HepG2 (cell line): ENCODE measurements around the gene C4B. TPM values are rescaled to one million over a fixed set of nuclear protein-coding genes. Genes with fewer than 3 reads are reported as not detected.
"Not testable (repeated sequence)": the region's sequence is repeated elsewhere in the genome, so short reads cannot be mapped to it uniquely, and the experiment has no call there.

ENCODE experiments used
- ATAC-seq: fragments of 200-7000 bp; cut with Tn5 transposase; 3 replicates; pipeline ENCODE4 v1.9.1; 2020; ENCODE audit warnings: mild to moderate bottlenecking, moderate library complexity
- Bru-seq: library from RNA; stranded (reverse); fragments of 400-500 nt; gene quantifications from one replicate; lab custom pipeline; 2021; lab: Mats Ljungman, UMichigan
- BruChase-seq, 2 experiments: library from RNA; stranded (reverse); fragments of 400-500 nt; gene quantifications; one replicate each; lab custom pipeline; 2021; lab: Mats Ljungman, UMichigan
- BruUV-seq: library from RNA; stranded (reverse); fragments of 400-500 nt; replicated peaks from 2 replicates; lab custom pipeline; 2021; lab: Mats Ljungman, UMichigan
- CTCF ChIA-PET: fragments of 300-600 bp; formaldehyde crosslinking; extraction: SDS; loops from one replicate; lab custom pipeline; 2021; ENCODE audit warnings: low total read pairs, inconsistent platforms, low intra/inter-chr PET ratio; lab: Yijun Ruan, JAX
- POLR2A ChIA-PET: fragments of 350-600 bp; sonication (Branson Sonifier 250); formaldehyde crosslinking; loops from one replicate; lab custom pipeline; 2020; ENCODE audit warnings: antibody characterized with exemption, inconsistent platforms; lab: Yijun Ruan, JAX
- DNase-seq: peaks from one replicate; pipeline ENCODE4 v3.0.0-alpha.2; 2015; ENCODE audit warnings: low spot score
- FAIRE-seq: peaks from 3 replicates; lab custom pipeline; 2011; peaks lifted over from hg19 to GRCh38; lab: Jason Lieb, UNC
- H2AFZ ChIP-seq: one replicate; pipeline ENCODE4 v1.6.1; 2011; ENCODE audit warnings: low read length, inconsistent platforms
- H3K27ac ChIP-seq: fragments of 300-600 bp; 3 replicates; pipeline ENCODE4 v1.8.0; 2011; ENCODE audit warnings: mixed run types, mild to moderate bottlenecking, mixed read lengths, low read length, inconsistent platforms; ENCODE audit not compliant: insufficient read depth; ENCODE audit errors: extremely low read length
- H3K27me3 ChIP-seq, 2 experiments: fragments of 200-600 bp in 1 of 2; 2 replicates in 1 of 2; 3 replicates in 1 of 2; pipeline versions ENCODE4 v1.6.0 to v1.8.0; 2011; ENCODE audit warnings: low read length in 2 of 2, mild to moderate bottlenecking in 2 of 2, moderate library complexity in 2 of 2, inconsistent platforms in 1 of 2; ENCODE audit not compliant: insufficient read depth in 2 of 2, control insufficient read depth in 1 of 2
- H3K36me3 ChIP-seq, 2 experiments: fragments of 200-600 bp in 1 of 2; replicated peaks in 1 of 2; 2 replicates in 1 of 2; 3 replicates in 1 of 2; pipeline versions ENCODE4 v1.5.1 to v1.8.0; 2011; ENCODE audit warnings: low read length in 2 of 2, inconsistent platforms in 1 of 2; ENCODE audit not compliant: insufficient read depth in 2 of 2, control insufficient read depth in 1 of 2
- H3K4me1 ChIP-seq: 2 replicates; pipeline ENCODE4 v1.5.1; 2012; ENCODE audit warnings: low read length, inconsistent platforms; ENCODE audit not compliant: insufficient read depth
- H3K4me2 ChIP-seq: 2 replicates; pipeline ENCODE4 v1.6.0; 2011; ENCODE audit warnings: low read depth, low read length, inconsistent platforms
- H3K4me3 ChIP-seq, 3 experiments: fragments of 200-600 bp in 1 of 3; sonication (generic), shearing (Covaris generic) in 1 of 3; replicated peaks in 1 of 3; 2 replicates each; pipeline ENCODE4 v1.5.1; 2011 to 2016; ENCODE audit warnings: low read length in 3 of 3, inconsistent platforms in 2 of 3, low read depth in 2 of 3, mild to moderate bottlenecking in 2 of 3, control low read depth in 1 of 3, mixed read lengths in 1 of 3; ENCODE audit not compliant: insufficient read depth in 1 of 3
- H3K79me2 ChIP-seq: one replicate; pipeline ENCODE4 v1.6.1; 2011; ENCODE audit warnings: low read length, inconsistent platforms; ENCODE audit not compliant: insufficient read depth
- H3K9ac ChIP-seq: 2 replicates; pipeline ENCODE4 v1.6.0; 2011; ENCODE audit warnings: mild to moderate bottlenecking, low read depth, low read length, inconsistent platforms; ENCODE audit not compliant: insufficient read depth
- H3K9me3 ChIP-seq: 2 replicates; pipeline ENCODE4 v1.5.1; 2012; ENCODE audit warnings: mild to moderate bottlenecking, low read length
- H4K20me1 ChIP-seq: 2 replicates; pipeline ENCODE4 v1.6.0; 2011; ENCODE audit warnings: inconsistent platforms, mild to moderate bottlenecking, low read length, moderate library complexity; ENCODE audit not compliant: insufficient read depth
- AGO2 ChIP-seq: fragments of 200-400 bp; formaldehyde crosslinking; optimal IDR thresholded peaks from 2 replicates; pipeline ENCODE3; 2017; ENCODE audit warnings: mild to moderate bottlenecking, low read depth, low read length, moderate library complexity
- CAMTA2 ChIP-seq: sonication (generic); formaldehyde crosslinking; IDR thresholded peaks from 2 replicates; pipeline ENCODE4 v1.4.0; 2020; ENCODE audit warnings: mild to moderate bottlenecking, missing genetic modification reagents, borderline replicate concordance
- HNF4A ChIP-seq: sonication (generic); formaldehyde crosslinking; IDR thresholded peaks from 2 replicates; pipeline ENCODE4 v1.4.0; 2020; ENCODE audit warnings: missing genetic modification reagents
- HOXD1 ChIP-seq: sonication (generic); formaldehyde crosslinking; IDR thresholded peaks from 2 replicates; pipeline ENCODE4 v1.5.0; 2020; ENCODE audit warnings: missing genetic modification reagents
- IRF2 ChIP-seq: IDR thresholded peaks from 2 replicates; pipeline ENCODE4 v1.6.1; 2018; ENCODE audit warnings: missing genetic modification reagents, missing compliant biosample characterization
- RBFOX2 ChIP-seq: fragments of 200-400 bp; formaldehyde crosslinking; IDR thresholded peaks from 2 replicates; pipeline ENCODE4 v1.6.1; 2017; ENCODE audit warnings: low read depth, mild to moderate bottlenecking, low read length
- SIN3B ChIP-seq: fragments of 150-350 bp; IDR thresholded peaks from 2 replicates; pipeline ENCODE4 v1.6.1; 2014; ENCODE audit warnings: low read length
- SOX6 ChIP-seq, 2 experiments: fragments of 450-650 bp in 1 of 2; sonication (generic) in 1 of 2; formaldehyde crosslinking in 1 of 2; IDR thresholded peaks; 2 replicates each; pipeline versions ENCODE4 v1.4.0 to v1.6.1; 2017 to 2020; ENCODE audit warnings: antibody characterized with exemption in 1 of 2, mild to moderate bottlenecking in 1 of 2, missing genetic modification reagents in 1 of 2
- SP5 ChIP-seq: IDR thresholded peaks from 2 replicates; pipeline ENCODE4 v1.6.1; 2016; ENCODE audit warnings: low read depth, borderline replicate concordance
- SRF ChIP-seq: IDR thresholded peaks from 2 replicates; pipeline ENCODE4 v1.6.1; 2011; ENCODE audit warnings: mild to moderate bottlenecking, low read depth, low read length, moderate library complexity
- U2AF2 ChIP-seq: fragments of 200-400 bp; formaldehyde crosslinking; IDR thresholded peaks from 2 replicates; pipeline ENCODE4 v1.6.1; 2017; ENCODE audit warnings: low read depth, mild to moderate bottlenecking, low read length
- ZFP82 ChIP-seq: sonication (generic); formaldehyde crosslinking; IDR thresholded peaks from 2 replicates; pipeline ENCODE4 v1.5.1; 2020; ENCODE audit warnings: mild to moderate bottlenecking, missing genetic modification reagents, borderline replicate concordance
- ZNF232 ChIP-seq: sonication (generic); formaldehyde crosslinking; IDR thresholded peaks from 2 replicates; pipeline ENCODE4 v1.4.0; 2020; ENCODE audit warnings: missing genetic modification reagents, borderline replicate concordance
- ZNF768 ChIP-seq: sonication (generic); formaldehyde crosslinking; IDR thresholded peaks from 2 replicates; pipeline ENCODE4 v1.4.0; 2020; ENCODE audit warnings: missing genetic modification reagents
- WGBS: methylation state at CpG from one replicate; pipeline ENCODE4 v1.1.6; 2017; ENCODE audit warnings: low lambda C conversion rate; 5-methylcytosine and 5-hydroxymethylcytosine counted together
- in situ Hi-C: cut with HindIII; loops from 2 replicates; pipeline ENCODE4 v1.10.0; 2017; ENCODE audit warnings: low pct_unique_long_range_greater_than_20kb; ENCODE audit not compliant: extremely low pct_ligation_motif_present
- intact Hi-C: fragments of 100-400 bp; cut with micrococcal nuclease; formaldehyde crosslinking; loops from one replicate; pipeline ENCODE4 v1.10.0; 2022; ENCODE audit not compliant: unreplicated experiment
- long read RNA-seq, 2 experiments: library from RNA in 1 of 2; library from polyadenylated mRNA in 1 of 2; stranded (forward) in 1 of 2; unstranded in 1 of 2; transcript quantifications; one replicate each; pipeline ENCODE4 v2.0.0, GENCODE V29; 2019 to 2022
- polyA minus RNA-seq, 3 experiments: library from RNA; depleted of rRNA, polyadenylated mRNA; stranded (reverse); fragments of >200 nt; gene quantifications; 2 replicates each; pipeline ENCODE4 v1.2.3, GENCODE V29; 2011; ENCODE audit warnings: low replicate concordance in 1 of 3
- polyA plus RNA-seq, 8 experiments: library from polyadenylated mRNA; depleted of rRNA in 3 of 8; stranded (reverse) in 7 of 8; unstranded in 1 of 8; fragments of >200 nt; fragmentation: Illumina TruSeq in 4 of 8; extraction: Trizol in 4 of 8; gene quantifications; 2 replicates each; pipeline versions ENCODE4 v1.2.1 to v1.2.3, GENCODE V29; 2011 to 2016; ENCODE audit warnings: low read depth in 4 of 8, missing spikeins in 1 of 8, mixed read lengths in 1 of 8; ENCODE audit not compliant: insufficient read depth in 1 of 8
- total RNA-seq, 5 experiments: library from RNA; depleted of rRNA; stranded (reverse); fragments of >200 nt; fragmentation: Illumina TruSeq; extraction: Trizol; gene quantifications; 2 replicates each; pipeline ENCODE4 v1.2.3, GENCODE V29; 2016; ENCODE audit warnings: low read depth in 1 of 5

The C4B gene
- total RNA-seq (2016; rRNA removed; fragmentation: Illumina TruSeq; extraction: Trizol) (67.2 and 167 TPM in 2 replicates), polyA plus RNA-seq (2011; rRNA removed) (538 and 944 TPM in 2 replicates), polyA minus RNA-seq (2011; rRNA and poly(A)+ RNA removed; ENCODE audit: low replicate concordance) (2.7 and 435 TPM in 2 replicates), Bru-seq, nascent RNA (percentile 42 among the genes with signal in this experiment), BruChase-seq, experiment 1, labeled RNA remaining after a 6-hour chase (percentile 60 among the genes with signal in this experiment), BruChase-seq, experiment 2, labeled RNA remaining after a 2-hour chase (percentile 49 among the genes with signal in this experiment)
- 15.2 and 17.8 TPM in 2 replicates for total RNA-seq (2016; cell fraction: cytosol; rRNA removed; fragmentation: Illumina TruSeq; extraction: Trizol; ENCODE audit: low read depth)
- total RNA-seq (2016; cell fraction: insoluble cytoplasmic fraction; rRNA removed; fragmentation: Illumina TruSeq; extraction: Trizol): 44.6 and 177 TPM in 2 replicates
- 26.9 and 28.9 TPM in 2 replicates for total RNA-seq (2016; cell fraction: membrane; rRNA removed; fragmentation: Illumina TruSeq; extraction: Trizol)
- total RNA-seq (2016; cell fraction: nucleus; rRNA removed; fragmentation: Illumina TruSeq; extraction: Trizol): 179 and 223 TPM in 2 replicates
- polyA plus RNA-seq (2011; cell fraction: cytosol; rRNA removed): 514 and 816 TPM in 2 replicates
- 1,368 and 1,594 TPM in 2 replicates for polyA plus RNA-seq (2011; cell fraction: nucleus; rRNA removed)
- polyA plus RNA-seq (2012): 355 and 757 TPM in 2 replicates
- polyA plus RNA-seq (2016; cell fraction: cytosol; fragmentation: Illumina TruSeq; extraction: Trizol; ENCODE audit: low read depth): 18.7 and 20.5 TPM in 2 replicates
- 84.4 and 122 TPM in 2 replicates for polyA plus RNA-seq (2016; cell fraction: insoluble cytoplasmic fraction; fragmentation: Illumina TruSeq; extraction: Trizol; ENCODE audit: low read depth)
- polyA plus RNA-seq (2016; cell fraction: membrane; fragmentation: Illumina TruSeq; extraction: Trizol; ENCODE audit: low read depth): 27.8 and 33.4 TPM in 2 replicates
- 512 and 561 TPM in 2 replicates for polyA plus RNA-seq (2016; cell fraction: nucleus; fragmentation: Illumina TruSeq; extraction: Trizol; ENCODE audit: insufficient read depth, low read depth)
- 166 and 248 TPM in 2 replicates for polyA minus RNA-seq (2011; cell fraction: cytosol; rRNA and poly(A)+ RNA removed)
- 281 and 393 TPM in 2 replicates for polyA minus RNA-seq (2011; cell fraction: nucleus; rRNA and poly(A)+ RNA removed)
- long read RNA-seq, experiment 1, full-length matches to known transcripts: 5 of 48 reads
- long read RNA-seq, experiment 1, partial matches to known transcripts: 41 of 48 reads
- long read RNA-seq, experiment 1, other reads (novel, unspliced or antisense): 2 of 48 reads
- long read RNA-seq, experiment 2, full-length matches to known transcripts: 136 of 507 reads
- long read RNA-seq, experiment 2, partial matches to known transcripts: 293 of 507 reads
- long read RNA-seq, experiment 2, other reads (novel, unspliced or antisense): 78 of 507 reads

DNA sequence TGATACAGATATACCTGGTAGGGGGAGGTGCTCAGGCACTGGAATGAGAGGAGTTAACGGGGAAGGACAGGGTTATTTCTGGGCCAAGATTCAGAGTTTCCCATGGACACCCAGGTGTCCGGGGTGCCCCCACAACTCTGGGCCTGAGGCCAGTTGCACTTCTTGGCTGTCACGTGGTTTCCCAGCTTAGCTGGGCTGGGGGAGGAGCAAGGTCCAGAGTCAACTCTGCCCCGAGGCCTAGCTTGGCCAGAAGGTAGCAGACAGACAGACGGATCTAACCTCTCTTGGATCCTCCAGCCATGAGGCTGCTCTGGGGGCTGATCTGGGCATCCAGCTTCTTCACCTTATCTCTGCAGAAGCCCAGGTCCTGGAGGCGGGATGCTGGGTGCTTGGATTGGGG, at the start of gene C4B:
Gene C4B, plus strand, starts transcription at position 249 of the 400 bp plus-strand sequence. Its CDS starts 51 bp downstream, at position 300.
- H3K27ac ChIP-seq, POLR2A ChIA-PET, DNase-seq, H3K79me2 ChIP-seq, H3K9ac ChIP-seq, H3K4me3 ChIP-seq, intact Hi-C loops, H3K36me3 ChIP-seq, BruUV-seq, H3K4me1 ChIP-seq, H2AFZ ChIP-seq, H3K27me3 ChIP-seq, H3K9me3 ChIP-seq, H3K4me2 ChIP-seq, in situ Hi-C loops, CTCF ChIA-PET, H4K20me1 ChIP-seq: not testable (repeated sequence)
- WGBS: no CpG with 5 or more reads among the region's 6 CpGs
- ATAC-seq: peak; percentile 60
- FAIRE-seq: peak; percentile 74

DNA sequence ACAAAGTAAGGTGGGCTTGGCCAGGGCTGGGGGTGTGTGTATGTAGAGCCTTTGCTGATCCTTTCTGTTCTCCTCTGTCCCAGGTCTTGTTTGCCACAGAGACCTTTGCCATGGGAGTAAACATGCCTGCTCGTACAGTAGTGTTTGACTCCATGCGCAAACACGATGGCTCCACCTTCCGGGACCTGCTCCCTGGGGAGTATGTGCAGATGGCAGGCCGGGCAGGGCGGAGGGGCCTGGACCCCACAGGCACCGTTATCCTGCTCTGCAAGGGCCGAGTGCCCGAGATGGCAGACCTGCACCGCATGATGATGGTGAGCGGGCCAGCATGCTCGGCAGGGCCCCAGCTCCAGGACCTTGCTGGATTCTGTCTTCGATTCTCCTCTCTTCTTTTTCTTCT, 48.9 kb upstream of the C4B start:
- Histone ChIP-seq H3K4me2 (no peak overlapping the region), H3K27ac (no peak overlapping the region), H3K9me3 (no peaks in the 10 kb centered on the region), H3K79me2 (peaks cover 3% of the 10 kb centered on the region), H3K9ac (no peak overlapping the region), H4K20me1 (no peaks in the 10 kb centered on the region), H3K27me3 (no peaks in the 10 kb centered on the region), H3K4me3 (no peak overlapping the region), H3K4me1 (peaks cover 9% of the 10 kb centered on the region), H3K36me3 (peaks cover 57 to 91% of the 10 kb centered on the region in 2 experiments), H2AFZ (no peak overlapping the region)
- POLR2A ChIA-PET: interaction anchor here (0.8 to 1.7 kb wide), 2 partner anchors 8 to 20 kb away, joined by 3 to 5 read pairs; partner anchors contain the start of gene CFB
- in situ Hi-C loops: no loop called here
- ATAC-seq (no peak), DNase-seq (no peak), FAIRE-seq (no peak)
- WGBS: 91% methylated on average over 10 of the region's 13 CpGs
- CTCF ChIA-PET: no interaction called here
- intact Hi-C loops: no loop called here
- no TSS peak for BruUV-seq
- no peak for TF ChIP-seq SIN3B
- TF ChIP-seq U2AF2: 0 out of 2 replicates have a peak, but pooled peaks have one; percentile 31
- no peak for TF ChIP-seq CAMTA2
- TF ChIP-seq SOX6 (IDR thresholded peaks at IDR 0.05): no peak
- no peak for TF ChIP-seq SOX6 (CRISPR knock-in tag; IDR thresholded peaks at IDR 0.05)
- no peak for TF ChIP-seq IRF2 (CRISPR knock-in tag)
- no peak for TF ChIP-seq SP5 (CRISPR knock-in tag)
- no peak for TF ChIP-seq ZFP82 (CRISPR knock-in tag)
- no peak for TF ChIP-seq HOXD1 (CRISPR knock-in tag)
- TF ChIP-seq HNF4A (CRISPR knock-in tag): no peak
- peak; percentile 54 for TF ChIP-seq AGO2
- TF ChIP-seq SRF: no peak
- TF ChIP-seq RBFOX2: peak; percentile 49
- TF ChIP-seq ZNF232 (CRISPR knock-in tag): no peak
- TF ChIP-seq ZNF768 (CRISPR knock-in tag): peak; percentile 9; the same call in 1 of the 2 replicates
